OCI-LY7 (cell line): ENCODE measurements around the gene CALM1. TPM values are rescaled to one million over a fixed set of nuclear protein-coding genes. Genes with fewer than 3 reads are reported as not detected.

Experiments
- BruUV-seq: library from RNA; stranded (reverse); fragments of 400-500 nt; replicated peaks from 2 replicates; lab custom pipeline; 2021; lab: Mats Ljungman, UMichigan
- CTCF ChIA-PET: fragments of 300-600 bp; sonication (Branson Sonifier 250); formaldehyde crosslinking; loops from one replicate; lab custom pipeline; 2022; ENCODE audit warnings: antibody characterized with exemption; ENCODE audit not compliant: unreplicated experiment; lab: Charles Lee
- POLR2A ChIA-PET: fragments of 300-600 bp; sonication (Branson Sonifier 250); formaldehyde crosslinking; loops from one replicate; lab custom pipeline; 2022; ENCODE audit warnings: antibody characterized with exemption; lab: Charles Lee
- DNase-seq: peaks from one replicate; pipeline ENCODE4 v3.0.0-alpha.2; 2015; ENCODE audit warnings: low spot score
- H2AFZ ChIP-seq: fragments of 200-600 bp; sonication (generic), shearing (Covaris generic); 2 replicates; pipeline ENCODE4 v1.6.1; 2014; ENCODE audit warnings: mild to moderate bottlenecking, antibody characterized with exemption, low read length, moderate library complexity
- H3K27ac ChIP-seq: fragments of 200-600 bp; sonication (generic); 2 replicates; pipeline ENCODE4 v1.5.1; 2014; ENCODE audit warnings: mixed run types, low read depth, mild to moderate bottlenecking, moderate library complexity, low read length, inconsistent platforms; ENCODE audit not compliant: poor library complexity, severe bottlenecking
- H3K36me3 ChIP-seq: fragments of 200-600 bp; sonication (generic); 2 replicates; pipeline ENCODE4 v1.6.1; 2014; ENCODE audit warnings: mild to moderate bottlenecking, antibody characterized with exemption, low read length, moderate library complexity, mixed read lengths; ENCODE audit not compliant: insufficient read depth
- H3K4me1 ChIP-seq: fragments of 200-600 bp; sonication (generic); 2 replicates; pipeline ENCODE4 v1.5.1; 2014; ENCODE audit warnings: mild to moderate bottlenecking, low read length; ENCODE audit not compliant: insufficient read depth, poor library complexity, severe bottlenecking
- H3K4me2 ChIP-seq: fragments of 200-600 bp; sonication (generic); 2 replicates; pipeline ENCODE4 v1.6.1; 2014; ENCODE audit warnings: mild to moderate bottlenecking, low read length
- H3K4me3 ChIP-seq: fragments of 200-600 bp; sonication (generic); 2 replicates; pipeline ENCODE4 v1.5.1; 2014; ENCODE audit warnings: mild to moderate bottlenecking, low read depth, low read length; ENCODE audit not compliant: poor library complexity, severe bottlenecking
- H3K79me2 ChIP-seq: fragments of 200-600 bp; sonication (generic); 2 replicates; pipeline ENCODE4 v1.6.1; 2016; ENCODE audit warnings: low read depth, mild to moderate bottlenecking, low read length, moderate library complexity, mixed read lengths; ENCODE audit not compliant: insufficient read depth
- H3K9me2 ChIP-seq: fragments of 200-600 bp; sonication (generic); 2 replicates; pipeline ENCODE4 v1.6.1; 2016; ENCODE audit warnings: mild to moderate bottlenecking, low read length, mixed read lengths; ENCODE audit not compliant: insufficient read depth
- H3K9me3 ChIP-seq: fragments of 200-600 bp; sonication (generic); 2 replicates; pipeline ENCODE4 v1.6.1; 2014; ENCODE audit warnings: mild to moderate bottlenecking, mixed run types, low read length, mixed read lengths
- H4K20me1 ChIP-seq: fragments of 200-600 bp; sonication (generic); 2 replicates; pipeline ENCODE4 v1.6.1; 2014; ENCODE audit warnings: mild to moderate bottlenecking, antibody characterized with exemption, low read length, moderate library complexity, mixed read lengths; ENCODE audit not compliant: insufficient read depth
- CTCF ChIP-seq: fragments of 200-600 bp; sonication (generic); conservative IDR thresholded peaks from 2 replicates; pipeline ENCODE4 v1.5.1; 2014; ENCODE audit warnings: mild to moderate bottlenecking, antibody characterized with exemption, low read length, moderate library complexity, mixed read lengths
- EZH2phosphoT487 ChIP-seq: fragments of 200-600 bp; sonication (generic); IDR thresholded peaks from 2 replicates; pipeline ENCODE4 v1.6.1; 2018; ENCODE audit warnings: low read depth, borderline replicate concordance, mild to moderate bottlenecking, mixed run types, antibody characterized with exemption, low read length, moderate library complexity, mixed read lengths
- intact Hi-C: fragments of 100-400 bp; cut with micrococcal nuclease; formaldehyde crosslinking; loops from one replicate; pipeline ENCODE4 v1.10.0; 2022; ENCODE audit not compliant: unreplicated experiment
- total RNA-seq, 2 experiments: library from RNA; depleted of rRNA in 1 of 2; stranded (reverse); fragments of >200 nt in 1 of 2; shearing (Covaris generic) in 1 of 2; gene quantifications; 2 replicates each; pipeline ENCODE4 v1.2.3, GENCODE V29; 2014 to 2022

Gene CALM1
- total RNA-seq, 2 experiments from 2014 or later, result 282 to 311 TPM

- H4K20me1 ChIP-seq, result no peaks in the 10 kb centered on the region
- no peaks in the 10 kb centered on the region for H3K36me3 ChIP-seq
- intact Hi-C loops, result no loop called here
- H2AFZ ChIP-seq, result no peak overlapping the region
- H3K9me2 ChIP-seq, result no peaks in the 10 kb centered on the region
- no peak for DNase-seq
- H3K4me1 ChIP-seq, result no peaks in the 10 kb centered on the region
- POLR2A ChIA-PET, result no interaction called here
- no peaks in the 10 kb centered on the region for H3K79me2 ChIP-seq
- no peak overlapping the region for H3K4me2 ChIP-seq
- H3K27ac ChIP-seq, result no peak overlapping the region
- TF ChIP-seq CTCF (no peak), EZH2phosphoT487 (no peak)
- CTCF ChIA-PET, result no interaction called here
- BruUV-seq, result no TSS peak
- no peaks in the 10 kb centered on the region for H3K9me3 ChIP-seq
- no peak overlapping the region for H3K4me3 ChIP-seq
Observed at GRCh38 chr14:90424686-90425372, 28.0 kb downstream of the CALM1 start.

GRCh38 chr14:90425373-90425879 is 28.6 kb downstream of the CALM1 start:
- no TSS peak for BruUV-seq

More at GRCh38 chr14:90425373-90425879, 28.6 kb downstream of the CALM1 start:
- Histone ChIP-seq H3K4me2 (no peak overlapping the region), H3K27ac (no peak overlapping the region), H3K36me3 (no peaks in the 10 kb centered on the region), H3K4me1 (no peaks in the 10 kb centered on the region), H3K79me2 (no peaks in the 10 kb centered on the region), H3K9me2 (no peaks in the 10 kb centered on the region), H4K20me1 (no peaks in the 10 kb centered on the region), H2AFZ (no peak overlapping the region), H3K9me3 (no peaks in the 10 kb centered on the region), H3K4me3 (no peak overlapping the region)
- no peak for DNase-seq
- TF ChIP-seq EZH2phosphoT487 (no peak), CTCF (no peak)
- ChIA-PET CTCF (no interaction called here), POLR2A (interaction anchor here (0.9 kb wide), 1 partner anchor 13 kb away, joined by 3 read pairs; no protein-coding TSS in a partner anchor)
- intact Hi-C loops, result no loop called here
